GM12892 (cell line): ENCODE data around the gene HK3.

Experiments used
- POLR2A ChIP-seq: IDR thresholded peaks from 2 replicates; pipeline ENCODE4 v1.6.1; 2011; ENCODE audit warnings: low read depth, low read length, control low read depth
- POLR2AphosphoS5 ChIP-seq: IDR thresholded peaks from 2 replicates; pipeline ENCODE4 v1.6.1; 2011; ENCODE audit warnings: low read depth, low read length, control low read depth
- TAF1 ChIP-seq: IDR thresholded peaks from 2 replicates; pipeline ENCODE4 v1.6.1; 2011; ENCODE audit warnings: low read depth, mild to moderate bottlenecking, control low read depth, low read length, borderline replicate concordance

- TF ChIP-seq POLR2AphosphoS5 (no peak), POLR2A (no peak), TAF1 (no peak)
Observed at GRCh38 chr5:176861276-176861675, 37.9 kb downstream of the HK3 start.
